HepG2 (cell line): Measurements from ENCODE around the gene TMEM151A. TPM values are rescaled to one million over a fixed set of nuclear protein-coding genes. Genes with fewer than 3 reads are reported as not detected.

Experiments used
- BHLHE40 ChIP-seq: IDR thresholded peaks from 2 replicates; pipeline ENCODE4 v1.6.1; 2011; ENCODE audit warnings: low read length, improper control_type of control experiment
- CBX2 ChIP-seq, 2 experiments: fragments of 200-600 bp in 1 of 2; sonication (generic); formaldehyde crosslinking in 1 of 2; IDR thresholded peaks; 2 replicates each; pipeline versions ENCODE4 v1.7.0 to v1.8.1; 2018 to 2022; ENCODE audit warnings: low read depth in 2 of 2, low read length in 1 of 2, mild to moderate bottlenecking in 1 of 2, missing genetic modification reagents in 1 of 2
- FOSL1 ChIP-seq: sonication (generic); formaldehyde crosslinking; IDR thresholded peaks from 2 replicates; pipeline ENCODE4 v1.9.0; 2021; ENCODE audit warnings: missing genetic modification reagents, borderline replicate concordance
- GLI4 ChIP-seq: sonication (generic); formaldehyde crosslinking; IDR thresholded peaks from 2 replicates; pipeline ENCODE4 v1.5.1; 2020; ENCODE audit warnings: missing genetic modification reagents, mild to moderate bottlenecking, moderate library complexity, borderline replicate concordance
- HHEX ChIP-seq: IDR thresholded peaks from 2 replicates; pipeline ENCODE4 v1.6.1; 2016; ENCODE audit warnings: control low read depth
- HMG20A ChIP-seq: IDR thresholded peaks from 2 replicates; pipeline ENCODE4 v1.6.1; 2016; ENCODE audit warnings: borderline replicate concordance
- HNF4A ChIP-seq: sonication (generic); formaldehyde crosslinking; IDR thresholded peaks from 2 replicates; pipeline ENCODE4 v1.4.0; 2020; ENCODE audit warnings: missing genetic modification reagents
- ISX ChIP-seq: sonication (generic); formaldehyde crosslinking; conservative IDR thresholded peaks from 2 replicates; pipeline ENCODE4 v1.5.0; 2020; ENCODE audit warnings: missing genetic modification reagents
- KLF12 ChIP-seq: sonication (generic); formaldehyde crosslinking; IDR thresholded peaks from 2 replicates; pipeline ENCODE4 v1.4.0; 2020; ENCODE audit warnings: missing genetic modification reagents, borderline replicate concordance
- NCOA1 ChIP-seq: sonication (generic); formaldehyde crosslinking; IDR thresholded peaks from 2 replicates; pipeline ENCODE4 v1.9.0; 2021; ENCODE audit warnings: missing genetic modification reagents
- SMARCE1 ChIP-seq: fragments of 450-650 bp; IDR thresholded peaks from 2 replicates; pipeline ENCODE4 v1.6.1; 2017; ENCODE audit warnings: borderline replicate concordance
- SNRNP70 ChIP-seq: fragments of 200-400 bp; formaldehyde crosslinking; IDR thresholded peaks from 2 replicates; pipeline ENCODE4 v1.6.1; 2017; ENCODE audit warnings: mild to moderate bottlenecking, low read depth, low read length, moderate library complexity
- SRF ChIP-seq: IDR thresholded peaks from 2 replicates; pipeline ENCODE4 v1.6.1; 2011; ENCODE audit warnings: mild to moderate bottlenecking, low read depth, low read length, moderate library complexity
- ZKSCAN1 ChIP-seq: fragments of 150-350 bp; IDR thresholded peaks from 2 replicates; pipeline ENCODE4 v1.6.1; 2014; ENCODE audit warnings: low read length
- ZNF446 ChIP-seq: sonication (generic); formaldehyde crosslinking; IDR thresholded peaks from 2 replicates; pipeline ENCODE4 v1.5.0; 2020; ENCODE audit warnings: mild to moderate bottlenecking, missing genetic modification reagents
- polyA plus RNA-seq, 8 experiments: library from polyadenylated mRNA; depleted of rRNA in 3 of 8; stranded (reverse) in 7 of 8; unstranded in 1 of 8; fragments of >200 nt; fragmentation: Illumina TruSeq in 4 of 8; extraction: Trizol in 4 of 8; gene quantifications; 2 replicates each; pipeline versions ENCODE4 v1.2.1 to v1.2.3, GENCODE V29; 2011 to 2016; ENCODE audit warnings: low read depth in 4 of 8, missing spikeins in 1 of 8, mixed read lengths in 1 of 8; ENCODE audit not compliant: insufficient read depth in 1 of 8
- total RNA-seq, 5 experiments: library from RNA; depleted of rRNA; stranded (reverse); fragments of >200 nt; fragmentation: Illumina TruSeq; extraction: Trizol; gene quantifications; 2 replicates each; pipeline ENCODE4 v1.2.3, GENCODE V29; 2016; ENCODE audit warnings: low read depth in 1 of 5
- TF ChIP-seq, protein P1 (sequence below): sonication (generic); formaldehyde crosslinking; conservative IDR thresholded peaks from 2 replicates; pipeline ENCODE4 v1.8.0; 2022; ENCODE audit warnings: low read depth, missing genetic modification reagents
- TF ChIP-seq, protein P2 (sequence below): sonication (generic); formaldehyde crosslinking; IDR thresholded peaks from 2 replicates; pipeline ENCODE4 v1.4.0; 2020; ENCODE audit warnings: missing genetic modification reagents
- TF ChIP-seq, protein P3 (sequence below): sonication (generic); formaldehyde crosslinking; IDR thresholded peaks from 2 replicates; pipeline ENCODE4 v1.9.0; 2021; ENCODE audit warnings: mild to moderate bottlenecking, missing genetic modification reagents

The TMEM151A gene
- total and polyA plus RNA-seq, 2 of the 13 experiments (the other 11 are each of a cell fraction or from before 2014, with no cell fraction given), result 0.18 to 0.33 TPM

DNA sequence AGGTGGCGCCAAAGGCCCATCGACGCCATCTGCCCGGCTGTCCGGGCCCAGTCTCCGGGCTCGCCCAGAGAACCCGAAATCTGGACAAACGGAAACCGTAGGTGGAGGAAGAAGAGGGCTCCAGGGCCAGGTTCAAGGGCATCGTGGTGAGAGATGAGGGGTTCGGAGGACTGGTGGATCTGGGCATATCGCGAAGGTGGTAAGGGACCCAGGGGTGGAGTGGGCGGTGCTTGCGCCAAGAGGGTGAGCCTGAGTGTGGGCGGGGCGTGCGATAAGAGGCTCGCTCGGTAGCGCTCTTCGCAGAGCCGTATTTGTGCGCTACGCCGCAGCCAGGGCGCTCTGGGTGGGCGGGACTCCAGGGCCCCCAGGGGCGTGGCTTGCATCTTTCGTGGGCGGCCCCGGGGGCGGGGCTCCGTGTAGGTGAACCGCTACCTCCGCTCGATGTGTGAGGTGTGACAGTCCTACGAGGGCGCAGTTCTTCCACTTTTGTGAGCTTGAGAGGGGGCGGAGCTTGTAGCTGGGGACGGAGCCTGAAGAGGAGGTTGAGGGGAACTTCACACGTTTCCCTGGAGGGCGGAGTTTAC is 20.4 kb downstream of the TMEM151A start (continued):
- TF ChIP-seq, protein P1, sequence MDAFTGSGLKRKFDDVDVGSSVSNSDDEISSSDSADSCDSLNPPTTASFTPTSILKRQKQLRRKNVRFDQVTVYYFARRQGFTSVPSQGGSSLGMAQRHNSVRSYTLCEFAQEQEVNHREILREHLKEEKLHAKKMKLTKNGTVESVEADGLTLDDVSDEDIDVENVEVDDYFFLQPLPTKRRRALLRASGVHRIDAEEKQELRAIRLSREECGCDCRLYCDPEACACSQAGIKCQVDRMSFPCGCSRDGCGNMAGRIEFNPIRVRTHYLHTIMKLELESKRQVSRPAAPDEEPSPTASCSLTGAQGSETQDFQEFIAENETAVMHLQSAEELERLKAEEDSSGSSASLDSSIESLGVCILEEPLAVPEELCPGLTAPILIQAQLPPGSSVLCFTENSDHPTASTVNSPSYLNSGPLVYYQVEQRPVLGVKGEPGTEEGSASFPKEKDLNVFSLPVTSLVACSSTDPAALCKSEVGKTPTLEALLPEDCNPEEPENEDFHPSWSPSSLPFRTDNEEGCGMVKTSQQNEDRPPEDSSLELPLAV (CRISPR knock-in tag), result no peak
- no peak for TF ChIP-seq GLI4 (CRISPR knock-in tag)
- TF ChIP-seq FOSL1 (CRISPR knock-in tag), result no peak
- peak; percentile 18; the same call in 1 of the 2 replicates for TF ChIP-seq KLF12 (CRISPR knock-in tag)
- no peak for TF ChIP-seq ISX (CRISPR knock-in tag)
- TF ChIP-seq, protein P2, sequence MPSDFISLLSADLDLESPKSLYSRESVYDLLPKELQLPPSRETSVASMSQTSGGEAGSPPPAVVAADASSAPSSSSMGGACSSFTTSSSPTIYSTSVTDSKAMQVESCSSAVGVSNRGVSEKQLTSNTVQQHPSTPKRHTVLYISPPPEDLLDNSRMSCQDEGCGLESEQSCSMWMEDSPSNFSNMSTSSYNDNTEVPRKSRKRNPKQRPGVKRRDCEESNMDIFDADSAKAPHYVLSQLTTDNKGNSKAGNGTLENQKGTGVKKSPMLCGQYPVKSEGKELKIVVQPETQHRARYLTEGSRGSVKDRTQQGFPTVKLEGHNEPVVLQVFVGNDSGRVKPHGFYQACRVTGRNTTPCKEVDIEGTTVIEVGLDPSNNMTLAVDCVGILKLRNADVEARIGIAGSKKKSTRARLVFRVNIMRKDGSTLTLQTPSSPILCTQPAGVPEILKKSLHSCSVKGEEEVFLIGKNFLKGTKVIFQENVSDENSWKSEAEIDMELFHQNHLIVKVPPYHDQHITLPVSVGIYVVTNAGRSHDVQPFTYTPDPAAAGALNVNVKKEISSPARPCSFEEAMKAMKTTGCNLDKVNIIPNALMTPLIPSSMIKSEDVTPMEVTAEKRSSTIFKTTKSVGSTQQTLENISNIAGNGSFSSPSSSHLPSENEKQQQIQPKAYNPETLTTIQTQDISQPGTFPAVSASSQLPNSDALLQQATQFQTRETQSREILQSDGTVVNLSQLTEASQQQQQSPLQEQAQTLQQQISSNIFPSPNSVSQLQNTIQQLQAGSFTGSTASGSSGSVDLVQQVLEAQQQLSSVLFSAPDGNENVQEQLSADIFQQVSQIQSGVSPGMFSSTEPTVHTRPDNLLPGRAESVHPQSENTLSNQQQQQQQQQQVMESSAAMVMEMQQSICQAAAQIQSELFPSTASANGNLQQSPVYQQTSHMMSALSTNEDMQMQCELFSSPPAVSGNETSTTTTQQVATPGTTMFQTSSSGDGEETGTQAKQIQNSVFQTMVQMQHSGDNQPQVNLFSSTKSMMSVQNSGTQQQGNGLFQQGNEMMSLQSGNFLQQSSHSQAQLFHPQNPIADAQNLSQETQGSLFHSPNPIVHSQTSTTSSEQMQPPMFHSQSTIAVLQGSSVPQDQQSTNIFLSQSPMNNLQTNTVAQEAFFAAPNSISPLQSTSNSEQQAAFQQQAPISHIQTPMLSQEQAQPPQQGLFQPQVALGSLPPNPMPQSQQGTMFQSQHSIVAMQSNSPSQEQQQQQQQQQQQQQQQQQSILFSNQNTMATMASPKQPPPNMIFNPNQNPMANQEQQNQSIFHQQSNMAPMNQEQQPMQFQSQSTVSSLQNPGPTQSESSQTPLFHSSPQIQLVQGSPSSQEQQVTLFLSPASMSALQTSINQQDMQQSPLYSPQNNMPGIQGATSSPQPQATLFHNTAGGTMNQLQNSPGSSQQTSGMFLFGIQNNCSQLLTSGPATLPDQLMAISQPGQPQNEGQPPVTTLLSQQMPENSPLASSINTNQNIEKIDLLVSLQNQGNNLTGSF (CRISPR knock-in tag), result no peak
- no peak for TF ChIP-seq SNRNP70
- no peak for TF ChIP-seq ZNF446 (CRISPR knock-in tag)
- TF ChIP-seq SMARCE1, result no peak
- TF ChIP-seq HNF4A, result no peak; the same call in 1 of the 2 replicates
- no peak for TF ChIP-seq NCOA1 (CRISPR knock-in tag)
- no peak for TF ChIP-seq HMG20A (CRISPR knock-in tag)
- no peak for TF ChIP-seq SRF
- TF ChIP-seq CBX2 (IDR thresholded peaks at IDR 0.05; ENCODE audit: low read depth, low read length), result no peak
- TF ChIP-seq CBX2 (CRISPR knock-in tag; IDR thresholded peaks at IDR 0.05; ENCODE audit: low read depth), result 0 out of 2 replicates have a peak, but pooled peaks have one; percentile 0
- peak; percentile 27; the same call in 1 of the 2 replicates for TF ChIP-seq ZKSCAN1
- no peak for TF ChIP-seq HHEX (CRISPR knock-in tag)
- TF ChIP-seq, protein P3, sequence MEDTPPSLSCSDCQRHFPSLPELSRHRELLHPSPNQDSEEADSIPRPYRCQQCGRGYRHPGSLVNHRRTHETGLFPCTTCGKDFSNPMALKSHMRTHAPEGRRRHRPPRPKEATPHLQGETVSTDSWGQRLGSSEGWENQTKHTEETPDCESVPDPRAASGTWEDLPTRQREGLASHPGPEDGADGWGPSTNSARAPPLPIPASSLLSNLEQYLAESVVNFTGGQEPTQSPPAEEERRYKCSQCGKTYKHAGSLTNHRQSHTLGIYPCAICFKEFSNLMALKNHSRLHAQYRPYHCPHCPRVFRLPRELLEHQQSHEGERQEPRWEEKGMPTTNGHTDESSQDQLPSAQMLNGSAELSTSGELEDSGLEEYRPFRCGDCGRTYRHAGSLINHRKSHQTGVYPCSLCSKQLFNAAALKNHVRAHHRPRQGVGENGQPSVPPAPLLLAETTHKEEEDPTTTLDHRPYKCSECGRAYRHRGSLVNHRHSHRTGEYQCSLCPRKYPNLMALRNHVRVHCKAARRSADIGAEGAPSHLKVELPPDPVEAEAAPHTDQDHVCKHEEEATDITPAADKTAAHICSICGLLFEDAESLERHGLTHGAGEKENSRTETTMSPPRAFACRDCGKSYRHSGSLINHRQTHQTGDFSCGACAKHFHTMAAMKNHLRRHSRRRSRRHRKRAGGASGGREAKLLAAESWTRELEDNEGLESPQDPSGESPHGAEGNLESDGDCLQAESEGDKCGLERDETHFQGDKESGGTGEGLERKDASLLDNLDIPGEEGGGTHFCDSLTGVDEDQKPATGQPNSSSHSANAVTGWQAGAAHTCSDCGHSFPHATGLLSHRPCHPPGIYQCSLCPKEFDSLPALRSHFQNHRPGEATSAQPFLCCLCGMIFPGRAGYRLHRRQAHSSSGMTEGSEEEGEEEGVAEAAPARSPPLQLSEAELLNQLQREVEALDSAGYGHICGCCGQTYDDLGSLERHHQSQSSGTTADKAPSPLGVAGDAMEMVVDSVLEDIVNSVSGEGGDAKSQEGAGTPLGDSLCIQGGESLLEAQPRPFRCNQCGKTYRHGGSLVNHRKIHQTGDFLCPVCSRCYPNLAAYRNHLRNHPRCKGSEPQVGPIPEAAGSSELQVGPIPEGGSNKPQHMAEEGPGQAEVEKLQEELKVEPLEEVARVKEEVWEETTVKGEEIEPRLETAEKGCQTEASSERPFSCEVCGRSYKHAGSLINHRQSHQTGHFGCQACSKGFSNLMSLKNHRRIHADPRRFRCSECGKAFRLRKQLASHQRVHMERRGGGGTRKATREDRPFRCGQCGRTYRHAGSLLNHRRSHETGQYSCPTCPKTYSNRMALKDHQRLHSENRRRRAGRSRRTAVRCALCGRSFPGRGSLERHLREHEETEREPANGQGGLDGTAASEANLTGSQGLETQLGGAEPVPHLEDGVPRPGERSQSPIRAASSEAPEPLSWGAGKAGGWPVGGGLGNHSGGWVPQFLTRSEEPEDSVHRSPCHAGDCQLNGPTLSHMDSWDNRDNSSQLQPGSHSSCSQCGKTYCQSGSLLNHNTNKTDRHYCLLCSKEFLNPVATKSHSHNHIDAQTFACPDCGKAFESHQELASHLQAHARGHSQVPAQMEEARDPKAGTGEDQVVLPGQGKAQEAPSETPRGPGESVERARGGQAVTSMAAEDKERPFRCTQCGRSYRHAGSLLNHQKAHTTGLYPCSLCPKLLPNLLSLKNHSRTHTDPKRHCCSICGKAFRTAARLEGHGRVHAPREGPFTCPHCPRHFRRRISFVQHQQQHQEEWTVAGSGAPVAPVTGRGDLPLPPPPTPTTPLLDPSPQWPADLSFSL (CRISPR knock-in tag), result no peak
- no peak for TF ChIP-seq BHLHE40
